Keratinocyte (primary cell): Measurements from ENCODE around the gene DIP2C.

Experiments used
- EZH2 ChIP-seq: IDR thresholded peaks from one replicate; pipeline ENCODE4 v1.6.1; 2012; ENCODE audit warnings: inconsistent platforms, mild to moderate bottlenecking, low read length, moderate library complexity
- TF ChIP-seq, protein P1 (sequence below), 3 experiments: IDR thresholded peaks in 1 of 3; conservative IDR thresholded peaks in 1 of 3; optimal IDR thresholded peaks in 1 of 3; 2 replicates in 2 of 3; 3 replicates in 1 of 3; pipeline versions ENCODE3 to v1.5.1; 2011; ENCODE audit warnings: low read length in 3 of 3, mild to moderate bottlenecking in 3 of 3, moderate library complexity in 2 of 3, control low read depth in 1 of 3, inconsistent platforms in 1 of 3; ENCODE audit not compliant: insufficient read depth in 2 of 3; ENCODE audit errors: extremely low read depth in 1 of 3

DNA sequence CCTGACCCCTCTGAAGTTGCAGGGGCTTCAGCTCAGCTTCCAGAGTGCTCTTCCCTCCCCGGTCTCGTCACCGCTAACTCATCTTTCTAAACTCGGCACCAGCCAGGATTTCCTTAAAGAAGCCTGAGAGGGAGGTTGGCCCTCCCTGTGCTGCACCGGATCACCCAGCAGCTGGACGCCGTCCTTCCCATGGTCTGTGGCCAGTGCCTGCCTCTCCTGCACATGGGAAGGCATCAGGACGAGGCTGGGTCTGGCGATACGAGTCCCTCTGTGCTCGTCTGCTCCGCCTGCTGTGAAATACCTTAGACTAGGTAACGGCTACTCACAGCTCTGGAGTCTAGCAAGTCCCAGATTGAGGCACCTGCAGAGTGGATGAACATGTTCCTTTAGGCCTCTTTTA, 375.1 kb downstream of the DIP2C start:
- TF ChIP-seq, protein P1, sequence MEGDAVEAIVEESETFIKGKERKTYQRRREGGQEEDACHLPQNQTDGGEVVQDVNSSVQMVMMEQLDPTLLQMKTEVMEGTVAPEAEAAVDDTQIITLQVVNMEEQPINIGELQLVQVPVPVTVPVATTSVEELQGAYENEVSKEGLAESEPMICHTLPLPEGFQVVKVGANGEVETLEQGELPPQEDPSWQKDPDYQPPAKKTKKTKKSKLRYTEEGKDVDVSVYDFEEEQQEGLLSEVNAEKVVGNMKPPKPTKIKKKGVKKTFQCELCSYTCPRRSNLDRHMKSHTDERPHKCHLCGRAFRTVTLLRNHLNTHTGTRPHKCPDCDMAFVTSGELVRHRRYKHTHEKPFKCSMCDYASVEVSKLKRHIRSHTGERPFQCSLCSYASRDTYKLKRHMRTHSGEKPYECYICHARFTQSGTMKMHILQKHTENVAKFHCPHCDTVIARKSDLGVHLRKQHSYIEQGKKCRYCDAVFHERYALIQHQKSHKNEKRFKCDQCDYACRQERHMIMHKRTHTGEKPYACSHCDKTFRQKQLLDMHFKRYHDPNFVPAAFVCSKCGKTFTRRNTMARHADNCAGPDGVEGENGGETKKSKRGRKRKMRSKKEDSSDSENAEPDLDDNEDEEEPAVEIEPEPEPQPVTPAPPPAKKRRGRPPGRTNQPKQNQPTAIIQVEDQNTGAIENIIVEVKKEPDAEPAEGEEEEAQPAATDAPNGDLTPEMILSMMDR (optimal IDR thresholded peaks at IDR 0.05 in 1 of 3, IDR thresholded peaks at IDR 0.05 in 1 of 3, conservative IDR thresholded peaks at IDR 0.05 in 1 of 3; ENCODE audit: extremely low read depth in 1 of 3, insufficient read depth in 2 of 3, low read length in 3 of 3), result no peak
- no peak for TF ChIP-seq EZH2
